Measurements from ENCODE around the gene TBC1D22B. TPM values are rescaled to one million over a fixed set of nuclear protein-coding genes. Genes with fewer than 3 reads are reported as not detected.

Gene TBC1D22B
- total RNA-seq, 4 donors from 2014 or later, result 7.3 to 10.2 (median 8.6) TPM

DNA sequence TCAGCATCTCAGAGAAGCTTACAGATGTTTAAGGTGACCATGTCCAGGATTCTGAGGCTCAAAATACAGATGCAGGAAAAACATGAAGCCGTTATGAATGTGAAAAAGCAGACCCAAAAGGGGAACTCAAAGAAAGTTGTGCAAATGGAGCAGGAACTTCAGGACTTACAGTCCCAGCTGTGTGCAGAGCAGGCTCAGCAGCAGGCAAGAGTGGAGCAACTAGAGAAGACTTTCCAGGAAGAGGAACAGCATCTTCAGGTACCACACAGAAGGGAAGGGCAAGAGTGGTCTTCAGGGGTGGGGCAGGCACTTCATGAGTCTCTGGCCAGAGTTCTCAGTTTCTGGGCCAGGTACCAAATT, 111.4 kb downstream of the TBC1D22B start:
- DNase-seq (ENCODE audit: extremely low spot score), result no peak
- Histone ChIP-seq H3K9me3 (no peaks in the 10 kb centered on the region), H3K36me3 (peaks cover 0 to 47% (median 38%) of the 10 kb centered on the region in 4 donors), H3K27me3 (no peaks in the 10 kb centered on the region), H3K4me3 (no peak overlapping the region), H3K27ac (replicated peaks in 1 of 4) (no peak overlapping the region), H3K4me1 (peaks cover 5 to 25% (median 15%) of the 10 kb centered on the region in 4 donors)
- TF ChIP-seq, protein P1, sequence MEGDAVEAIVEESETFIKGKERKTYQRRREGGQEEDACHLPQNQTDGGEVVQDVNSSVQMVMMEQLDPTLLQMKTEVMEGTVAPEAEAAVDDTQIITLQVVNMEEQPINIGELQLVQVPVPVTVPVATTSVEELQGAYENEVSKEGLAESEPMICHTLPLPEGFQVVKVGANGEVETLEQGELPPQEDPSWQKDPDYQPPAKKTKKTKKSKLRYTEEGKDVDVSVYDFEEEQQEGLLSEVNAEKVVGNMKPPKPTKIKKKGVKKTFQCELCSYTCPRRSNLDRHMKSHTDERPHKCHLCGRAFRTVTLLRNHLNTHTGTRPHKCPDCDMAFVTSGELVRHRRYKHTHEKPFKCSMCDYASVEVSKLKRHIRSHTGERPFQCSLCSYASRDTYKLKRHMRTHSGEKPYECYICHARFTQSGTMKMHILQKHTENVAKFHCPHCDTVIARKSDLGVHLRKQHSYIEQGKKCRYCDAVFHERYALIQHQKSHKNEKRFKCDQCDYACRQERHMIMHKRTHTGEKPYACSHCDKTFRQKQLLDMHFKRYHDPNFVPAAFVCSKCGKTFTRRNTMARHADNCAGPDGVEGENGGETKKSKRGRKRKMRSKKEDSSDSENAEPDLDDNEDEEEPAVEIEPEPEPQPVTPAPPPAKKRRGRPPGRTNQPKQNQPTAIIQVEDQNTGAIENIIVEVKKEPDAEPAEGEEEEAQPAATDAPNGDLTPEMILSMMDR (IDR thresholded peaks at IDR 0.05), result no peak
- intact Hi-C loops (cut with DNase I), result no loop called here
- WGBS, result 93% methylated on average over 1 of the region's 1 CpG

DNA sequence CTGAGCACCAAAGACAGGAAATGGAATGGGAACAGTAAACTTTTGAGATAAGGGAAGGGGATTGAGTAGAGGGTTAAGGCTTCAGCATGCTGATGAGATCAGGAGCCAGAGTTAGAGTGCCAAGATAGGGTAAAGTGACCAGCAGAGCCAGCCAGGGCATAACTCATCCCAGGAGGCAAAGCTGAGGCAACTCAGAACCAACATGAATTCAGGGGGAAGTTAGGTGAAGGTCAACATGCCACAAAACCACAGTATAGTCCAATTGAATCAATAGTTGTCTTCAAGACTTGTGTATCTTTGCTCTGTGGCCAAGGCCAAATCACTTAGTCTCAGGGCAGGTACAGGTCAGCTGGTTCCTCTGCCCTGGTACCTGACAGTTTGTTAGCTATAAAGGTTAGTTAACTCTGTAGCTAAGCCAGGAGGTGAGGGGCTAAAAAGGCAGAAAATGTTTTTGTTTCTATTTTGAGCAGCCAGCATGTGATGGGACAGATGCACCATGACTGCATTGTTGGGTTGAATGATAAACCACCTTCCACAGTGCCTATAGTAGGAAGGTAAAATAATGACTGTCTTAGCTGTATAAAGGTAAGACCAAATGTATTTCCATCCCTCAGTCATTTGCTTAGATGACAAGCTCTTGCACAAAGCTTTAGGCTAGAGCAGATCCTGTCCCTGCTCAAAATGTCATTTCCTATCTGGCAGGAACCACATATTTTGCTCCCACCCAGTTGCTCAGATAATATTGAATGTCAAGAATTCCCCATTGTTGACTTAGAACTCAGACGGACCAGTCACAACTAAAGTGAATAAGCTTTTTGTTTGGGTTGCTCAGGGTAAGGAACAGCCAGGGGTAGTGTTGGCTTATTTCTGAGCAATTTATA, 112.0 kb downstream of the TBC1D22B start:
- intact Hi-C loops (cut with DNase I), result loop anchor here (10.0 kb wide), 1 partner anchor 325 kb away; the partner anchor contains the start of gene MDGA1
- peaks cover 0 to 54% (median 41%) of the 10 kb centered on the region in 4 donors for H3K36me3 ChIP-seq
- no peak overlapping the region for H3K4me3 ChIP-seq
- H3K27me3 ChIP-seq, result no peaks in the 10 kb centered on the region
- 56% methylated on average over 1 of the region's 1 CpG for WGBS
- H3K9me3 ChIP-seq, result no peaks in the 10 kb centered on the region
- no peak for DNase-seq (ENCODE audit: extremely low spot score)
- TF ChIP-seq POLR2A (IDR thresholded peaks at IDR 0.05; ENCODE audit: low read depth) (no peak), EP300 (IDR thresholded peaks at IDR 0.05) (no peak), POLR2AphosphoS5 (IDR thresholded peaks at IDR 0.05) (no peak)
- TF ChIP-seq, protein P1 (IDR thresholded peaks at IDR 0.05), result no peak
- H3K4me1 ChIP-seq, result peaks cover 5 to 25% (median 15%) of the 10 kb centered on the region in 4 donors
- no peak overlapping the region for H3K27ac ChIP-seq (replicated peaks in 1 of 4)

DNA sequence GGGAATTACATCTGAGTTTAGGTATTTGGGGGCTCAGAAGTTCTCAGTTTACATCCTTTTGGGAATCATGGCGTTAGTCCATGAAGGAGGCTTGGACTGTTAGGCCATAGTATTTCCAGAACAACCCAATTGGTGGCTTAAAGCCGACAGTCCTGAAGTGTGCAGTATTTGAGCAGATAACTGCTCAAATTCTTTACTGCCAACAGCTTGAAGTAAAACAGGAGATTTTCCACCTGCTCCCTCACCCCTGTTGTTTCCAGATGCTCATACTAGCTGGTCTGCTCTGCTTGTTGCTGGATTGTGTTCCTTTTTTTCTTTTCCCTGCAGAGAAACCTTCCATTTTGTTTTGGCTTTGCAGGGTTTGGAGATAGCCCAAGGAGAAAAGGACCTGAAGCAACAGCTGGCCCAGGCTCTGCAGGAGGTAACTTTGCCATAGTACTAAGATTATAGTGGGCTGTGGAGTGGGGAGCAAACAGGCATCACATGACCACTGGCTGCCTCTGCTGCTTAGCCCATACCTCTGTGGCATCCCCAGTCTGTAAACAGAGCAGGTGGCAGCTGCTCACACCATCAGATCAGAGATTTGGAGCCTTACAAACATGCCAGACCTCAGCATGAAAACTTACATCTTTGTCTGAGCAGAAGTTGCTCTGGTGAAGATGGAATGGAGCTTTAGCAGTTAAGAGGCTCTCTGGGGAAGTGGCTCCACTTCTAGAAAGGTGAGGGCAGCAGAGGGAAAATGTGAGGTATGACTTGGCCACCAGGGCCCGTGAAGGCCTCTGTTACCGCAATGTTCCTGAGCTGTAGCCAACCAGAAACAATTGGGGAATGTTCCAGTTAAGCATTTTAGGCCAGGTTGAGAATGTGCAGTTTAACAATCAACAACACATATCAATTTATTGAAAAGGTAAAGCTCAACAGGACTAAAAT, 113.8 kb downstream of the TBC1D22B start:
- TF ChIP-seq POLR2A (IDR thresholded peaks at IDR 0.05; ENCODE audit: low read depth) (no peak), POLR2AphosphoS5 (IDR thresholded peaks at IDR 0.05) (no peak), EP300 (IDR thresholded peaks at IDR 0.05) (no peak)
- TF ChIP-seq, protein P1 (IDR thresholded peaks at IDR 0.05), result no peak
- intact Hi-C loops (cut with DNase I), result loop anchor here (10.0 kb wide), 1 partner anchor 323 kb away; the partner anchor contains the start of gene MDGA1
- DNase-seq (ENCODE audit: extremely low spot score), result no peak
- Histone ChIP-seq H3K27me3 (no peaks in the 10 kb centered on the region), H3K9me3 (no peaks in the 10 kb centered on the region), H3K4me3 (no peak overlapping the region), H3K27ac (replicated peaks in 1 of 4) (no peak overlapping the region), H3K4me1 (peaks cover 0 to 12% (median 8%) of the 10 kb centered on the region in 4 donors), H3K36me3 (peaks cover 0 to 72% (median 55%) of the 10 kb centered on the region in 4 donors)
- 74% methylated on average over 4 of the region's 4 CpGs for WGBS

DNA sequence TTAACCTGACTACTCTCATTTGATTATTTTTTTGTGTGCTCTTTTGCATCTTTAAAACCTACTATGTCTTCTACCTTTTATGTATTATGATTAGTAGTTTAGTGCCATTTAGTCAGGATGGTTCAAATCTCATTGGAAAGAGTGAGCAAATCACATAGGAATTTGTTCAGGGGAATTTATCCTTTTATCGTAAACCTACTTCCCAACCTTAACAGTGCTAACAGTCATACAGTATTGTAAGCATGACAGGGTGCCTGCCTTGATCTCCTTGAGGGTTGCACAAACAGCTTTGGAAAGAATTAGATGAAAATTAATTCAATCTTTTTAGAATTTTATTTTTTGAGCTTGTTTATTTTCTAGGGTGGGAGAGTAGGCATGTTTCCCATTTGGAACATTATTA, 114.5 kb downstream of the TBC1D22B start:
- intact Hi-C loops (cut with DNase I), result loop anchor here (10.0 kb wide), 1 partner anchor 323 kb away; the partner anchor contains the start of gene MDGA1
- no peaks in the 10 kb centered on the region for H3K9me3 ChIP-seq
- H3K4me3 ChIP-seq, result no peak overlapping the region
- 92% methylated on average over 1 of the region's 1 CpG for WGBS
- H3K4me1 ChIP-seq, result peaks cover 0 to 10% (median 4%) of the 10 kb centered on the region in 4 donors
- peaks cover 5 to 79% (median 60%) of the 10 kb centered on the region in 4 donors for H3K36me3 ChIP-seq
- TF ChIP-seq EP300 (IDR thresholded peaks at IDR 0.05) (no peak), POLR2AphosphoS5 (IDR thresholded peaks at IDR 0.05) (no peak), POLR2A (IDR thresholded peaks at IDR 0.05; ENCODE audit: low read depth) (no peak)
- TF ChIP-seq, protein P1 (IDR thresholded peaks at IDR 0.05), result no peak
- no peak for DNase-seq (ENCODE audit: extremely low spot score)
- no peaks in the 10 kb centered on the region for H3K27me3 ChIP-seq
- no peak overlapping the region for H3K27ac ChIP-seq (replicated peaks in 1 of 4)
